ENCODE results near the gene BDKRB2.

DNA sequence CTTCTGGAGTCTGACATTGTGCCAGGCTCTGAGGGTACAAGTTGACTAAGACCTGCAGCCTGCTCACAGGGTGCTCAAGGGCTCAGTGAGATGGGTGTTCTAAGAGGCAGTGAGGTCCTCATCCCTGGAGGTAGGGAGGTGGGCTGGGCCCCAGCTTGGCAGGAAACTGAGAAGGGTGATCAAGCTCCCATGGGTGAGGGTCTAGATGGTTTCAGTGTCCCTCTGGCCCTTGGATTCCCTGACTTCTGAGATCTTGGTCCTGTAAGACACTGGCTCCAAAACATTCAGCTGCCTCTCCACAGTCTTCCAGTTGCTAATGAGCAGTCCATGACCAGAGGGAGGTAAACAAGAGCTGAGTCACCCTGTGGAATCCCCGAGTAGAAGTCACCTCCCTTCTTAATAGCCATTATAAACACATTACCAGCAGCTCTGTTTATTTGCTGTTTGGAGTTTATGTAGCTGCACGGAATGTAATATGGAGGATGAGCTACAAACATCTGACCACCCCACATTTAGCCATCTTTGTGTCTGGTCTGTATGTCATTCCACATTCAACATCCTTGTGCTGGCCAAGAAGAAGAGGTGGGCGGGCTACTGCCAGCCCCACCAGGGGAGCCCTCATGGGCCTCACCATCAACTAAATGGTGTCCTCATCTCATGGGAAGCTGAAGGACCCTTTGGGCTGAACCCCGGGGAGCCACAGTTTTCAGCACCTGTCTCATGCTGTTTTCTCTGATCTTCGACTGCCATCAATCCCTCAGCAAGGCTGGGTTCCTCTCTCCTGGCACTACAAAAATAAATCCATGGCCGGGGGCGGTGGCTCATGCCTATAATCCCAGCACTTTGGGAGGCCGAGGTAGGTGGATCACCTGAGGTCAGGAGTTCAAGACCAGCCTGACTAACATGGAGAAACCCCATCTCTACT lies 37.2 kb upstream of the BDKRB2 start:
- TF ChIP-seq RARB (CRISPR knock-in tag; IDR thresholded peaks at IDR 0.05), result no peak
- no peak for TF ChIP-seq ARNTL (CRISPR knock-in tag; IDR thresholded peaks at IDR 0.05; ENCODE audit: borderline replicate concordance, low read depth)
- TF ChIP-seq ZFP3 (CRISPR knock-in tag; IDR thresholded peaks at IDR 0.05), result no peak
- no peak for TF ChIP-seq ZNF565 (CRISPR knock-in tag; conservative IDR thresholded peaks at IDR 0.05; ENCODE audit: low read depth)
- no peak for TF ChIP-seq ZFP30 (CRISPR knock-in tag; IDR thresholded peaks at IDR 0.05)
- TF ChIP-seq, protein P1, sequence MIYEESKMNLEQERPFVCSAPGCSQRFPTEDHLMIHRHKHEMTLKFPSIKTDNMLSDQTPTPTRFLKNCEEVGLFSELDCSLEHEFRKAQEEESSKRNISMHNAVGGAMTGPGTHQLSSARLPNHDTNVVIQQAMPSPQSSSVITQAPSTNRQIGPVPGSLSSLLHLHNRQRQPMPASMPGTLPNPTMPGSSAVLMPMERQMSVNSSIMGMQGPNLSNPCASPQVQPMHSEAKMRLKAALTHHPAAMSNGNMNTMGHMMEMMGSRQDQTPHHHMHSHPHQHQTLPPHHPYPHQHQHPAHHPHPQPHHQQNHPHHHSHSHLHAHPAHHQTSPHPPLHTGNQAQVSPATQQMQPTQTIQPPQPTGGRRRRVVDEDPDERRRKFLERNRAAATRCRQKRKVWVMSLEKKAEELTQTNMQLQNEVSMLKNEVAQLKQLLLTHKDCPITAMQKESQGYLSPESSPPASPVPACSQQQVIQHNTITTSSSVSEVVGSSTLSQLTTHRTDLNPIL (CRISPR knock-in tag; IDR thresholded peaks at IDR 0.05; ENCODE audit: low read depth), result no peak

Measured in SK-N-SH treated with all-trans-retinoic acid at 6 μM for 48 hours (cell line).